Measurements from ENCODE around the gene PREX1.

PREX1 gene

GRCh38 chr20:48640871-48641270 lies 186.9 kb downstream of the PREX1 start:
- no peak for DNase-seq (ENCODE audit: low read depth)
- TF ChIP-seq CTCF (IDR thresholded peaks at IDR 0.05; ENCODE audit: control insufficient read depth, extremely low read depth, insufficient read depth), result no peak
- no peak overlapping the region for H3K4me3 ChIP-seq (ENCODE audit: low read depth, low read length)

GRCh38 chr20:48639899-48640298 lies 187.9 kb downstream of the PREX1 start:
- DNase-seq (ENCODE audit: low read depth), result no peak
- no peak overlapping the region for H3K4me3 ChIP-seq (ENCODE audit: low read depth, low read length)
- no peak for TF ChIP-seq CTCF (IDR thresholded peaks at IDR 0.05; ENCODE audit: control insufficient read depth, extremely low read depth, insufficient read depth)

GRCh38 chr20:48638546-48638945 lies 189.3 kb downstream of the PREX1 start:
- H3K4me3 ChIP-seq (ENCODE audit: low read depth, low read length), result no peak overlapping the region
- DNase-seq (ENCODE audit: low read depth), result no peak
- TF ChIP-seq CTCF (IDR thresholded peaks at IDR 0.05; ENCODE audit: control insufficient read depth, extremely low read depth, insufficient read depth), result no peak

GRCh38 chr20:48637461-48637860 lies 190.3 kb downstream of the PREX1 start:
- no peak overlapping the region for H3K4me3 ChIP-seq (ENCODE audit: low read depth, low read length)
- no peak for DNase-seq (ENCODE audit: low read depth)
- no peak for TF ChIP-seq CTCF (IDR thresholded peaks at IDR 0.05; ENCODE audit: control insufficient read depth, extremely low read depth, insufficient read depth)

- TF ChIP-seq CTCF (IDR thresholded peaks at IDR 0.05; ENCODE audit: control insufficient read depth, extremely low read depth, insufficient read depth), result no peak
- H3K4me3 ChIP-seq (ENCODE audit: low read depth, low read length), result no peak overlapping the region
- DNase-seq (ENCODE audit: low read depth), result no peak
Observed at GRCh38 chr20:48636301-48636700, 191.5 kb downstream of the PREX1 start.

- peak; percentile 93 for TF ChIP-seq CTCF (IDR thresholded peaks at IDR 0.05; ENCODE audit: control insufficient read depth, extremely low read depth, insufficient read depth)
- DNase-seq (ENCODE audit: low read depth), result no peak
- no peak overlapping the region for H3K4me3 ChIP-seq (ENCODE audit: low read depth, low read length)
Observed at GRCh38 chr20:48635791-48636267, 192.0 kb downstream of the PREX1 start.

- no peak for TF ChIP-seq CTCF (IDR thresholded peaks at IDR 0.05; ENCODE audit: control insufficient read depth, extremely low read depth, insufficient read depth)
- H3K4me3 ChIP-seq (ENCODE audit: low read depth, low read length), result no peak overlapping the region
- no peak for DNase-seq (ENCODE audit: low read depth)
Observed at GRCh38 chr20:48635361-48635760, 192.4 kb downstream of the PREX1 start.

Measured in LNCaP clone FGC (cell line).